IPS DF 4.7 (cell line): ENCODE results near the gene CLIP2.
"Not testable (repeated sequence)": the region's sequence is repeated elsewhere in the genome, so short reads cannot be mapped to it uniquely, and the experiment has no call there.

ENCODE experiments used
- DNase-seq: peaks from one replicate; pipeline ENCODE4 v3.0.0-alpha.2; 2013; ENCODE audit warnings: low spot score; ENCODE audit errors: extremely low read depth

The CLIP2 gene

DNA sequence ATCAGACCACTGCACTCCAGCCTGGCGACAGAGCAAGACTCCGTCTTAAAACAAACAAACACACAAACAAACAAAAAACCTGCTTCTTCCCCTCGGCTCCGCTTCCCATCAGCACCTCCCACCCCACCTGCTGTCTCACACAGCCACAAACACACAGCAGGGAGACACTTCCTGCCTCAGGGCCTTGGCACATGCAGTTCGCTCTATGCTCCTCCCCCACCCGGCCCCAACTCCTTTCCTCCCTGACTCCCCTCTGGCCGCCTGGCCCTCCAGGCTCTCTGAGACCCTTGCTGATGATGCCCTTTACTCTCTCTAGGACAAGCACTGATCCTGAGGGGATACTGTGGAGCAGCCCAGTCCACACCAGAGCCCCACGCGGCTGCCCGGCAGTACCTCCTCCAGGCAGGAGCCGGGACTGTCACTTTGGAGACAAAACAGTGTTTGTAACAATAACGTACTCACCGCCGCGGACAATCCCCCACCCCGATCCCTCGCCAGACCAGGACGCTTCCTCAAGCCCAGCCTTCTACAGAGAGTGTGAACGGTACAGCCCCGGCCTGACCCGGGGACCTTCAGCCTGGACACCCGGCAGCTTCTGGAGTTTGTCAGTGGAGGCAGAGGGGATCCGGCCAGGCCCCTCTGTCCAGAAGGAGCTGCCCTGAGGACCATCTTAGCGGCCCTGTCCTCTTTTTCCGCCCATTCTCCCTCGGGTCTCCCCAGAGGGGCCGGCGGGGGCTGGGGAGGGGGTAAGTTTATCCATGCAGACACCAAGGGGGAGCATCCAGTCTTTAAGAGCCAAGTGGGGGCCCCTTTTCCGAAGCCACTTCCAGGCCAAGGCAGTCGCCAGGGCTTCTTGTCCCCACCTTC is 114.5 kb downstream of the CLIP2 start:
- no peak for DNase-seq

DNA sequence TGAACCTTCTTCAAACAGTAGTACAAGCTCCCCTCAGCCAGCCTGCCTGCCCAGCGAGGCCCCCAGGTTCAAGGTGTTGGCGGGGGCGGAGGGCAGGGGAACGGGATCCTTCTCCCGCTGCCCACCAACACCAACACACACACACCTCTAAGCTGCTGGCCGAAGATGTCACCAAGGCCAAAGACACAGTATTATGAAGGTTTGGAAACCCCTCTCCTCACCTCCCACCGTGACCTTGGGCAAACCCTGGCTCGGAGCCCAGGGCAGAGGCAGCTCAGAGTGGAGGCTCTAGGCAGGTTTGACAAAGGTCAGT is 115.1 kb downstream of the CLIP2 start:
- no peak for DNase-seq

- no peak for DNase-seq
Observed at GRCh38 chr7:74404741-74405140, 115.5 kb downstream of the CLIP2 start.

GRCh38 chr7:74405191-74405898 is 116.1 kb downstream of the CLIP2 start:
- DNase-seq, result no peak

DNA sequence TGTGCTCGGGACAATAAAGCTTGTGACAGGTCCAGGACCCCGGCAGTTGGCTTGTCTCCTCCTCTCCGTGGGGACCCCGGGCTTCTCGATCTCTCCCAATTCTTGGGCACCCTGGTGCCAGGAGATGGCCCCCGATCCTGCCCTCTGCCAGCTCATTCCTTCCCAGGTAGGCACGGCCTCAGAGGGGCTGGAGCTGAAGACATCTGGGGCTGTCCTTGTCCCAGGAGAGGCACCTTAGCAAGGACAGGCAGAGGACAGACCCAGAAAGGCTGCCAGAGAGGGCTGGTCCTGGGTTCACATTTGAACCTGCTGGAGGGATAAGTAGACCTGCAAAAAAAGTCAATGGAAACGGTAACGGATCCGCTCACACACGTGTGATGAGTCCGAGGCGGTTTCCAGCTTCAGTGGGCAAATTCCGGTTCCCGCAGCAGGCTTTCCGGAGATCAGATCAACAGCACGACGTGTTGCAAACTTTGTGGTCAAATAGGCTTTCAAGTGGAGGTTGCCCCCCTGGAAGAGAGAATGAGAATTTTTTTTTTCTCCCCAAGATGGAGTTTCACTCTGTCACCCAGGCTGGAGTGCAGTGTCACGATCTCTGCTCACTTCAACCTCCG is 116.8 kb downstream of the CLIP2 start:
- DNase-seq, result no peak

- no peak for DNase-seq
Observed at GRCh38 chr7:74407958-74408357, 118.8 kb downstream of the CLIP2 start.

GRCh38 chr7:74409571-74409970 is 120.4 kb downstream of the CLIP2 start:
- DNase-seq, result no peak

DNA sequence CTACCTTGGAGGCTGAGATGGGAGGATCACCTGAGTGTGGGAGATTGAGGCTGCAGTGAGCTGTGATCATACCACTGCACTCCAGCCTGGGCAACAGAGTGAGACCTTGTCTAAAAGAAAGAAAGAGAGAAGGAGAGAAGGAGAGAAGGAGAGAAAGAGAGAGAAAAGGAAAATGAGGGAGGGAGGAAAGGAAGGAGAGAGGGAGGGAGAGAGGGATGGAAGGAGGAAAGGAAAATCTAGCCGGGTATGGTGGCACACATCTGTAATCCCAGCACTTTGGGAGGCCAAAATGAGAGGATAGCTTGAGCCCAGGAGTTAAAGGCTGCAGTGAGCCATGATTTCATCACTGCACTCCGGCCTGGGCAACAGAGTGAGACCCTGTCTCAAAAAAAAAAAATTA is 121.6 kb downstream of the CLIP2 start:
- DNase-seq, result no peak

DNA sequence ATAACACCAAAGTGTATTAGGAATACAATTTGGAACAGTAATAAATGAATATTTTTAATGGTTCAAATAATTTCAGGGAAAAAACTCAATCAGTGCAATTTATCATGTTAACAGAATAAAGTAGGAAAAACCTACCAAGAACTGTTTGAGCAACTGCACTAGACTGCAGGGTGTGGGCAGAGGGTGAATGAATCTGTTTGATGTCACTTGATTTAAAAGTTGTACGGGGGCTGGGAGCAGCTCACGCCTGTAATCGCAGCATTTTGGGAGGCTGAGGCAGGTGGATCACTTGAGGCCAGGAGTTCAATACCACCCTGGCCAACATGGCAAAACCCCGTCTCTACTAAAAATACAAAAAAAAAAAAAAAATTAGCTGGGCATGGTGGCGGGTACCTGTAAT is 122.4 kb downstream of the CLIP2 start:
- DNase-seq, result not testable (repeated sequence)

- DNase-seq, result no peak
Observed at GRCh38 chr7:74412056-74412455, 122.8 kb downstream of the CLIP2 start.

GRCh38 chr7:74412603-74413002 is 123.4 kb downstream of the CLIP2 start:
- no peak for DNase-seq

- DNase-seq, result not testable (repeated sequence)
Observed at GRCh38 chr7:74414595-74415333, 125.6 kb downstream of the CLIP2 start.

- DNase-seq, result no peak
Observed at GRCh38 chr7:74417419-74417971, 128.3 kb downstream of the CLIP2 start.

DNA sequence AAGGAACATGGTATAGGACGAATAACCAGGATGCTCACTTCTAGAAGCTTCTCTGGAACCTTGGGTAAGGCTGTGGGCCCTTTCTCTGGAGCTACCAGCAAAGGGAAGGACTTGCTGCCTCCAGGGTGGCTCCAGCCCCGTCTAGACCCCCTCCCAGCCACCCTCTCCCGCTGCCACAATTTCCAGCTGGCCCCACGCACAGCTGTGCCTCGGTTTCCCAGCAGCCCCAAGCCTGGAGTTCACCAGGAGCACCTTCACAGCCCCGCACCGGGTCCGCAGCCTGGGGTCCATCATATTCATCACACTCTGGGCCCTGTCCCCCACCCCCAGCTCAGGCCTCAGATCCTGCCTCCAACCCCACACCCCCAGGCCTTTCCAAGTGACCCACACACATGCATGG is 128.9 kb downstream of the CLIP2 start:
- no peak for DNase-seq

DNA sequence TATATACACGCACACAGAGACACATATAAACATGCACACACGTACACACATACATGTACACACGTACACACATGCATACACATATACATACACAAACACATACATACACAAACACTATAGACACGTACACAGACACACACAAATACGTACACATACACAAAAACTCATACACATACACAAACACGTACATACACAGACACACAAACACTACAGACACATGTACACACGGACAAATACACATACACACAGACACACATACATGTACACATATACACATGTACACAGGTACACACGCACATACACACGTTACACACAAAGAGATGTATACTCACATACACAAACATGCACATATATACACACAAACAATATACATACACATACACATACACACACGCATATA is 129.3 kb downstream of the CLIP2 start:
- DNase-seq, result no peak

GRCh38 chr7:74419232-74419631 is 130.0 kb downstream of the CLIP2 start:
- not testable (repeated sequence) for DNase-seq

DNA sequence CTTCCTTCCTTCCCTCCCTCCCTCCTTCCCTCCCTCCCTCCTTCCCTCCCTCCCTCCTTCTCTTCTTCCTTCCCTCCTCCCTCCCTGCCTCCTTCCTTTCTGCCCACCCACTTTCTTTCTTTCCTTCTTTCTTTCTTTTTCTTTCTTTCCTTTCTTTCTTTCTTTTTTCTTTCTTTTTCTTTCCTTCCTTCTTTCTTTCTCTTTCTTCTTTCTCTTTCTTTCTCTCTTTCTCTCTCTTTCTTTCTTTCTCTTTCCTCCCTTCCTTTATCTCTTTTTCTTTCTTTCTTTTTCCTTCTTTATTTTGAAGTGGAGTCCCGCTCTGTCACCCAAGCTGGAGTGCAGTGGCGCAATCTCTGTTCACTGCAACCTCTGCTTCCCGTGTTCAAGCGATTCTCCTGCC is 130.8 kb downstream of the CLIP2 start:
- no peak for DNase-seq

DNA sequence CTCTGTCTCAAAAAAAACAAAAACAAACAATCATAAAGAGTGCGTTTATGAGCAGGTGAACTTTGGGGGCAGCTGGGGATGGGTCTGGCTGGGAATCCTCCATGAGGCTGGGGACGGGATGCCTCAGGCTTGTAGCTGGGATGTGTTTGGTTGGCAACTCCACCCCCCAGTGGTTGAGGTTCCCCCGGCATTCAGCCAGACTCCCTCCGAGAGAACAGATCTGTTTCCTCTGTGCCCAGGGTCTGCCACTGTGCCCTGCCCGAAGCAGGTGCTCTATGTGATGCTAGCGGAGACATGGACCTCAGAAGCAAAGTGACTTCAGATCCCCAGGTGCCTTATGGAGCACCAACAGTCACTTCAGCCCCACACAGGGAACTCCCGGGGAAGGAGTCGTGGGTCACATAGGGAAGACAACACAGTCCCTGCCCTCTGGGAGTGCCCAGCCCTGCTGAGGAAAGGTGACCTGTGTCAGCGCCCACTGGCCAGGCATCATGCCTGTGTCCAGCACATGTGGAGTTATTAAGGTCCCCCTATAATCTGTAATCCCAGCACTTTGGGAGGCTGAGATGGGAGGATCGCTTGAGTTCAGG is 135.2 kb downstream of the CLIP2 start:
- DNase-seq, result no peak

DNA sequence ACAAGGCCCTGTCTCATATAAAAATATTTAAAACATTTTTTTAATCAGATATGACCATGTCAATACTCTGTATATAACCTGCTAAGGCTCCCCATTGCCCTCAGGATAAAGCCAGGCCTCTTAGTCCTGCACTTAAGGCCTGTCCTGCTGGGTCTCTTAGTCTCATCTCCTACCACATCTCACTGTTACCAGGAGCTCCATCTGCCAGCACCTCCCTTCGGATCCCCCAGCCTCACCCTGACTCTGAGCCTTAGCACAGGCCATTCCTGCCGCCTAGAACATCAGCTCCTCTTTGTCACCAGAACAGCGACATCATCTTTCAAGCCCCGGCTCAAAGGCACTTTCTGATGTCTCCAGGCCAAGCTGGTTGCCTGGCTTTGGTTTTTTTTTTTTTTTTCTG is 138.8 kb downstream of the CLIP2 start:
- DNase-seq, result no peak

GRCh38 chr7:74429153-74429747 is 140.0 kb downstream of the CLIP2 start:
- DNase-seq, result no peak

DNA sequence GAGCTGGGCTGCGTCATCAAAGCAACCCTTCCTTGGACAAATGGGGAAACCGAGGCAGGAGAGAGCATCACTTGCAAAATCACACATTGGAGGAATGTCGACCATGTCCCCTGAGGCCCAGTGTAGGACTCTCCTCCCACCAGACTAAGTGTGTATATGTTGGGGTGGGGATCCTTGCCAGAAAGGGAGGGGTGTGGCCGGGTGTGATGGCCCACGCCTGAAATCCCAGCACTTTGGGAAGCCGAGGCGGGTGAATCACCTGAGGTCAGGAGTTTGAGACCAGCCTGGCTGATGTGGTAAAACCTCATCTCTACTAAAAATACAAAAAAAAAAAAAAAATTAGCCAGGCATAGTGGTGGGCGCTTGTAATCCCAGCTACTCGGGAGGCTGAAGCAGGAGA is 141.2 kb downstream of the CLIP2 start:
- DNase-seq, result not testable (repeated sequence)
